ENCODE results near the gene ATP5F1B. TPM values are rescaled to one million over a fixed set of nuclear protein-coding genes. Genes with fewer than 3 reads are reported as not detected.

Gene ATP5F1B
- total and polyA plus RNA-seq, 8 donors, result 126 to 299 (median 211) TPM

GRCh38 chr12:56614627-56615026, 31.2 kb downstream of the ATP5F1B start:
- ATAC-seq (no peak), DNase-seq (no peak), FAIRE-seq (no peak)
- no peak overlapping the region for H3K27ac ChIP-seq
- 84 to 89% methylated on average over 8 of the region's 8 CpGs for WGBS, 2 donors
- H3K9me3 ChIP-seq, result no peaks in the 10 kb centered on the region
- peaks cover 7 to 75% (median 70%) of the 10 kb centered on the region in 3 donors for H3K36me3 ChIP-seq
- H3K4me1 ChIP-seq, result no peaks in the 10 kb centered on the region
- H3K4me3 ChIP-seq, result no peak overlapping the region
- no peaks in the 10 kb centered on the region for H3K27me3 ChIP-seq
- intact Hi-C loops (cut with DNase I), result no loop called here
- TF ChIP-seq CTCF (IDR thresholded peaks at IDR 0.05), result no peak

- Histone ChIP-seq H3K36me3 (peaks cover 28 to 100% (median 90%) of the 10 kb centered on the region in 3 donors), H3K9me3 (no peaks in the 10 kb centered on the region), H3K4me3 (no peak overlapping the region), H3K4me1 (no peaks in the 10 kb centered on the region), H3K27ac (no peak overlapping the region), H3K27me3 (no peaks in the 10 kb centered on the region)
- 97 to 99% methylated on average over 3 of the region's 3 CpGs for WGBS, 2 donors
- FAIRE-seq (no peak), DNase-seq (no peak), ATAC-seq (no peak)
- TF ChIP-seq CTCF (IDR thresholded peaks at IDR 0.05), result no peak
- intact Hi-C loops (cut with DNase I), result no loop called here
These were observed 41.4 kb downstream of the ATP5F1B start for GRCh38 chr12:56604355-56604754.

- no peak overlapping the region for H3K4me3 ChIP-seq
- H3K4me1 ChIP-seq, result no peaks in the 10 kb centered on the region
- ATAC-seq (no peak), DNase-seq (no peak), FAIRE-seq (no peak)
- no peak for TF ChIP-seq CTCF (IDR thresholded peaks at IDR 0.05)
- peaks cover 25 to 94% (median 80%) of the 10 kb centered on the region in 3 donors for H3K36me3 ChIP-seq
- no peak overlapping the region for H3K27ac ChIP-seq
- intact Hi-C loops (cut with DNase I), result no loop called here
- H3K9me3 ChIP-seq, result no peaks in the 10 kb centered on the region
- no peaks in the 10 kb centered on the region for H3K27me3 ChIP-seq
- WGBS, 2 donors, result 62 to 64% methylated on average over 3 of the region's 3 CpGs
These were observed 43.5 kb downstream of the ATP5F1B start for GRCh38 chr12:56602239-56602638.

DNA sequence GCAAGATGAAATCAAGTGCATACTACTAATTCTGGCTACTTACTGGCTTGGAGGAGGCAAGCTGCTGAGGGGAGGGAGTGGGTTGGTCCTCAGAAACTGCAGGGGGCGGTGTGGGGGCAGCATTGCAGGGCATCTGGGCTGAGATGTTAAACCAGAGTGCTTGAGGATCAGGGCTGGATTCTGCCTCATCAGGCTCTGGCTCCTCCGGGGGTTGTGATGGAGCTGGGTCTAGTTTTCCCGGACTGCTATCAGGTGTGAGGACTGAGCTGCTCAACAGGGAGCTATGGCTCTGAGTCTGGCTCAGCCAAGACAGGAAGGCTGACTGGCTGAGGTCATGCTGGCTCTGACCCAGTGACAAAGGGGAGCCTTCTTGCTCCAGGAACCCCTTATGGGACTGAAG, 44.3 kb downstream of the ATP5F1B start:
- H3K4me3 ChIP-seq, result no peak overlapping the region
- H3K9me3 ChIP-seq, result no peaks in the 10 kb centered on the region
- FAIRE-seq, result no peak
- H3K27me3 ChIP-seq, result no peaks in the 10 kb centered on the region
- no peak for DNase-seq
- no peak overlapping the region for H3K27ac ChIP-seq
- peak in 2 of 4 donors; percentile 21 to 36 for ATAC-seq
- WGBS, 2 donors, result 76 to 81% methylated on average over 3 of the region's 3 CpGs
- H3K36me3 ChIP-seq, result peaks cover 25 to 87% (median 73%) of the 10 kb centered on the region in 3 donors
- no peak for TF ChIP-seq CTCF (IDR thresholded peaks at IDR 0.05)
- no peaks in the 10 kb centered on the region for H3K4me1 ChIP-seq
- intact Hi-C loops (cut with DNase I), result no loop called here

DNA sequence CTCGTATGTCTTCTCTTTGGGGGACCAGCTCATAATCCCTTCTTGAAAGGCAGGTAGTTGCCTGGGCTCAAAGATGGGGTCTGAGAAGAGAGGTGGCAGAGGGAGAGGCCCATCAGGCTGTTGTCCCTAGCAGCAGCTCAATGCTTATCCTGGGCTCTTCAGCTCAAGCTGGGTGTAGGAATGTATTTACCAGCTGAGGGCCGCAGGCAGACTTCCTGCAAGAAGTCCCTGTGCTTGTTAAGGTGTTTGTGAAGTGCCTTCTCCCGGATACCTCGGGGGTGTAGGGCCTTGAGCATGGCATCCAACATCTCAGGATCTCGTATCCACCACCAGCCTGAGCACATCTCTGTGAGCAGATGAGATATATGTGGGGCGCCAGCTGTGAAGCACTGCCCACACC, 45.0 kb downstream of the ATP5F1B start:
- Histone ChIP-seq H3K4me3 (no peak overlapping the region), H3K9me3 (no peaks in the 10 kb centered on the region), H3K27me3 (no peaks in the 10 kb centered on the region), H3K27ac (no peak overlapping the region), H3K36me3 (peaks cover 25 to 79% (median 66%) of the 10 kb centered on the region in 3 donors), H3K4me1 (no peaks in the 10 kb centered on the region)
- ATAC-seq (no peak), FAIRE-seq (no peak), DNase-seq (no peak)
- WGBS, 2 donors, result 79 to 85% methylated on average over 6 of the region's 6 CpGs
- TF ChIP-seq CTCF (IDR thresholded peaks at IDR 0.05), result no peak
- intact Hi-C loops (cut with DNase I), result no loop called here

Data from pancreas (tissue), 10 donors.